ENCODE results near the gene RBPMS2.

The RBPMS2 gene

DNA sequence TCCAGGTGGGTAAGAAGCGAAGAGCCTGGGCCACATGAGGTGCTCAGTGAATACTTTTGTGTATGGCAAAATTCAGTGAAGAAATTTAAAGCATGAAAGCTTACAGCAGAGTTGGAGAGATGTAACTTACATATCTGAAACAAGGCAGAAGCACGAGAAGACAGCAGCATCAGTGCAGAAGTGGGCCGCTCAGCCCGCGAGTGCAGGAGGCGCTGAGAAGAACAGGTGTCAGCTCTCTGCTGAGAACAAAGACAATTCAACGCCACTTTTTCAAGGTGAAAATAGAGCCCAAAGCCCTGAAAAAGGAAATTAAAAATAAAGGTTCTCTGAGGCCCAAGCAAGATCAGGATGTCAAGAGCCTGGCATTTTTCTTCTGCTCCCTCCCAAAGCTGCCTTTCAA, 58.3 kb downstream of the RBPMS2 start:
- ATAC-seq, result no peak

- ATAC-seq, result no peak
Measured at GRCh38 chr15:64716452-64716851, 58.9 kb downstream of the RBPMS2 start.

DNA sequence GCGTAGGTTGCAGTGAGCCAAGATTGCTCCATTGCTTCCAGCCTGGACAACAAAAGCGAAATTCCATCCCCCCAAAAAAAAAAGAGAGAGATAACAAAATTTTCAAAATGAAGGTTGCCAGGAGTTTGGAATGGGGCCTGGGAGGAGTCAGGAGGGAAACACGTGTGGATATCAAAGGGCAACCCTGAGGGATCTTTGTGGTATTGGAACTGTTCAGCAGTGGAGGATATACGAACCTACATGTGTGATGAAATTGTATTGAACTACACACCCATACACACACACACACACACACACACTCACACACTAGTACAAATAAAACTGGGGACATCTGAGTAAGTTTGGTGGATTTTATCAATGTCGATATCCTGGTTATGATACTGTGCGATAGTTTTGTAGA, 61.8 kb downstream of the RBPMS2 start:
- no peak for ATAC-seq

- no peak for ATAC-seq
Measured at GRCh38 chr15:64712353-64712752, 63.0 kb downstream of the RBPMS2 start.

GRCh38 chr15:64710676-64711428, 64.5 kb downstream of the RBPMS2 start:
- no peak for ATAC-seq

DNA sequence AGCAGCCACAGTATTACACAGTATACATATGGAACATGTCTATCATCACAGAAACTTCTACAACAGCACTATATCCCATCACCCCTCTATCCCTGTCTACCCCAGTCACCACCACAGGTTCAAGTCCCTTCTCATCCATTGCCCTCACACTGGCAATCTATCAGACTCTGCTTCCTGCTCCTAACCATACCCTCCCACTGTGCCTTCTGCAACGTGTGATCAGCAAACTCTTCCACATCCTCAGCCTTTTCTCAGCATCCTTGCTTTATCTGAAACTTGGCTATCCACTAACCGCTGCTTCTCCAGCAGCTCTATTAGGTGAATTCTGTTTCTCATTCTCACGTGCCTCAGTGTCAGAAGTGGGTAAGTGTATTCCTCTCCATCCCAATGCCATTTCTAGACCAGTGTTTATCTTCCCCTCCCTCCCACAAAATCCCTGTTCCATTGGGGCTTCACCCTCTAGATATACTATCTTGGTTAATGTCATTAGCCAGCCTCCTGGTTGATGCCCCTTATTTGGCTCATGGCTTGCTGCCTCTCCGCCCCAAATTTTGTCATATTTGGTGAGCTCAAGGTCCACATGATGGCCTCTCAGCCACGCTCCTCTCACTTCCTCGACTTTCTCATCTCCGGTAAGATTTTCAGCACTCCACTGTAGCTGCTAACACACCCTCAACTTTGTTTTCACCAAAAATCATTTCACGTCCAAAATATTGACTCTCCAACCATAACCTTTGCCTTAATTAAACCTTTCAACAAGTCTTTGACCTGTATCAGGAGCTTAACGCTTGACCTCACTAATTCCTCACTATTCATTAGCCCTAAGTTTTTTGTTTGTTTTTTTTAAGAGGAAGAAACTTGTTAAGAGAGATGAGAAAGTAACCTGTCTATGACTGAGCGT, 69.1 kb downstream of the RBPMS2 start:
- ATAC-seq, result no peak

DNA sequence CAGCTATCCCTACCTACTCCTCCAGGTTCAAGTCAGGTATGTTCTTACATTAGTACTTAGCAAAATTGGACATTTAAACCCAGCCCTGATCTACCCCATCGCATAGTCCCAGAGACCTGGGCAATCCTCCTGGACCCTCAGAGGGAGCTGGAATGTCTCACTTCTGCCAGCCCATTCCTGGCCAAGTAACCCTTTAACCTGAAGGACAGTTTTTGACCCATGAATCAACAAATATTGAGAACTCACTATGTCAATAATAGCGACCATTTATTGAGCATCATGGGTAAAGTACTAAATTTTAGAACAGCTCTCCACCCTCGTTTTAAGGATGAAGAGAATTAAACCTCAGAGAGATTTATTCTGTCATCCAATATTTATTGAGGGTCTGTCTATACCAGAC, 70.4 kb downstream of the RBPMS2 start:
- no peak for ATAC-seq

DNA sequence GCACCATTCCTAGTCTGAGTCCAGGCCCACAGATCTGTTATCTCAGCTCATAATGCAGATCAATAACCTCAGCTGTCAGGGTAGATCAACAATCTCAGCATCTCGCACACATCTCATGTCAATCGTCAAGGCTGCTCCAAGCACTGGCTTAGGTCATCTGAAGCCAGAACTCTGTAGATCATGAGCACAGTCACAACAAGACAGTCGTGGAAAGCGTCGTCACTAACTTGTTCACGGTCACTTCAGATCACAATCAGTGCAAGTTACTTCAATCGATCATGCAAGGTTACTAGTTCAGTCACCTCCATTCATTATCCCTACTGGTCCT, 71.8 kb downstream of the RBPMS2 start:
- peak in 1 of 2 donors; percentile 1 for ATAC-seq

DNA sequence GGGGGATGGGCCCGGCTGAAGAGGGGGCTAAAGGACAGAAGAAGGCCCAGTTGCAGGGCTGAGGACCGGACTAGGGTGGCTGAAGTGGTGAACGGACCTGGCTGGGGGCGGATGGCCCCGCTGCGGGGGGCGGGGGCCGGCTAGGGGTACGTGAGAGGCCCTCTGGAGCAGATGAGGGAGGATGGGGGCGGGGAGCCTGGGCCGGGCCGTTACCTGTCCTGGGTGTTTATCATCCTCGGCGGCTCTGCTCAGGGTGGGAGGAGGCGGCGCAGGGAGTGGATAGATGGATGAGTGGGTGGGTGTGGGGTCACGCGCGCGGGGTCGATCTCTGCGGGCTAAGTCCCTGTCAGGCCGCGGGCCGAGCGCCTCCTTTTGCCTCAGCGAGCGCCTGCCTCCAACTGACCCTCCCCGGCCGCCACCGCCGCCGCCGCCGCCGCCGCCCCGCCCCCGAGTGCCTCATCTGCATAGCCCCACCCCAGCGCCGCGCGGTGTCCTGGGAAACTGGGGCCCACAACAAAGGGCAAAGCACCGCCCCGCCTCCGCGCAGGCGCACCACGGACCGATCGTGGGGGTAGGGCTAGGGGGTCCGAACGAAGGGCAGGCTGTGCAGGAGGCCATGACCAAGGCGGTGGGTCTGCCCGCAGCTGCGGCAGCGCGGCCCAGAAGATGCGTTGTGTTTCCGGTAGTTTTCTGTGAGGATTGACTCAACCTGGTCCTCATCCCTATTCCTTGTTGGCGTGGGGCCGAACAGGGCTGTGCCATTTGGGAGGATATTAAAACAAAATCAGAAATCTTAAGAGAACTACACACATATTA, 72.4 kb downstream of the RBPMS2 start:
- ATAC-seq, result peak; percentile 89 to 93

GRCh38 chr15:64701482-64702184, 73.8 kb downstream of the RBPMS2 start:
- ATAC-seq, result no peak

DNA sequence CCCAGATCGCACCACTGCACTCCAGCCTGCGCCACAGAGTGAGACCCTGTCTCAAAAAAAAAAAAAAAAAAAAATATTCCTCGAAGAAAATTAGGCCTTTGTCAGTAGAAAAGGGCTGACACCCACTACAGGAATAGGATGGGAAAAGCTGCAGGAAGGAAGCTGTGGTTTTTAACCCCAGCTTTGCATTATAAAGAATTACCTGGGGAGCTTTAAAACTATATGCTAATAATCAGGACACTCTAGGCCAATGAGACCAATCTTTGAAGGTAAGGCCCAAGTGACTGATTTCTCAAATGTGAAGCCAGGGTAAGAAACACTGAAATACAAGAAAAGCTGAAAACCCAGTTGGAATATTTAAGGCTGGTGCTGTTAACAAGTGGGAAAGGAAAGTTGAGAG, 74.3 kb downstream of the RBPMS2 start:
- no peak for ATAC-seq

DNA sequence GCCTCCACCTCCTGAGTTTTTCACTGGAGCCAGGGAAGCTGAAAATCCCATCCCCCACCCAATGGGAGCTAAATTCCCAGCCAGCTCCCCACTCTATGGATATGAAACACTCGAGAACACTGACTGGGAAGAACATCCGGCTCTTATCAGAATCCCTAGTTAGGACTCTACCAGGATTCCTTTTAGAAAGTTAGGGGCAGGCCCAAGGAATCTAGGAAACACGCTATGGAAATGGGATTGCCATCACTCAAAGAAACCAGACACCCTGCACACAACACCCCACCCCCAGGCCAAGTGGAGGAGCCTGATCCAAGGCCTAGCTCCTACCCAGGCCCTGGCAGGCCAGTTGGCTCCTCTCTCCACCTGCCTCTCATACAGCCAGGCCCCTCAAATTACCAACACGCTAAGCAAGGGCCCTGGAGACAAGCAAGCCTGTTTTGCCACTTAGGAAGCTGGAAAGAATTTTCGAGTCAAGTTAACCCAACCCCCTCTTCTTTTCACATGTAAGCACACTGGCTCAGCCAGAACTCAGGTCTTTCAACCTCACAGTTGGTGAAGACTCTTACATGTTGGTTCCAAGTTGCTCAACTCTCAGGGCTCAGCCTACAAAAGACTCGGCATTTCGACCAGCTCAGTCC, 75.5 kb downstream of the RBPMS2 start:
- no peak for ATAC-seq

DNA sequence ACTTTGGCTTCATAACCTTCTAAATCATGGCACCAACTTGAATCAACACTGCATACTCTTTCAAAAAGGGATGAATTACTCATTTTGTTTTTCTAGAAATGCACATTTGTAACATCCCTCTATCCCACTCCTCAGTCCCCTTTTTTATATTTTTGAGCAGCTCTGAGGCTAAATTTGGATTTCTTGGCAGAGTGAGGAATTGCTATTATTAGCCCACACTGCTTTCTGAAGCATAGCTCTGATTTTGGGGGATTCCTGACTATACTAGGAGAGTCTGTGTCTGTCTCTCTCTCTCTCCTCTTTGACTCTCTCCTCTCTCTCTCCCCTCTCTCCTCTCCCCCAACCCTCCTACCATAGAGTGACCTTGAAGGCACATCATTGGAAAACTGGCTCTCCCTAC, 76.6 kb downstream of the RBPMS2 start:
- ATAC-seq, result no peak

- peak; percentile 73 to 75 for ATAC-seq
Measured at GRCh38 chr15:64697911-64698369, 77.4 kb downstream of the RBPMS2 start.

DNA sequence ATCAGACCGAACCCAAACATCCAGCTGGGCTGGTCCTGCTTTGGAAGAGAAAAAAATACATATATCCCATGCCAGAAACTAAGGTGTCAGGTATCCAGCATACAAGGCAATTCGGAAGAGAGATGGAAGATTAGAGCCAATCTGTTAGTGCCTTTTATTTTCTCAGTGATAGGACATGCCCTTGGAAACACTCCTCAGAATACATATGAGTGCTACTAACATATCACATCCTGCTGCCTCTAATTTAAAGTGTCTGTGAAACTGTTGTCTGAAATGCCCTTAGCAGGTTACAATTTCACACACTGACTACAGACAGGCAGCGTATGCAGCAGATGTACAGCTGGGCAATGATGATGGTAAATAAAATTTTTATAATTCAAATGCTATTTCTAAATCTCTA, 78.9 kb downstream of the RBPMS2 start:
- ATAC-seq, result no peak

GRCh38 chr15:64695561-64695992, 79.8 kb downstream of the RBPMS2 start:
- no peak for ATAC-seq

GRCh38 chr15:64694816-64695215, 80.6 kb downstream of the RBPMS2 start:
- ATAC-seq, result no peak

DNA sequence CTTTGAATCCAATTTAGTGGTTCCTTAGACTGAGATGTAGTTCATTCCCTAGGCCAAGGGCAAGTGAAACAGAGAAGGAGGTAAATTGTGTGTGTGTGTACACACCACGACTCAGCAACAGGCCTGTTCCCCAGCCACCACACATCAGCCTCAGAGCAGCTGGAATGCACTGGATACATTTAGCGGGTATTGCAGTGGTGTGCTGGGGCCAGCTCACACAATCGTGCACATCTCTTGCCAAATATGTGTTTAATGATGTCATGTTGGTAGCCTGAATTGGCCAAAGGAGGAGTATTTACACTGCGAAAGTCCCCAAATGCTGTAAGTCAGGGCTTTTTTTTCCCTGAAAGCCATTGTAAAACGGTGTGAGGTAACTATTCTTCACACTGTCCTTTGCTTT, 82.3 kb downstream of the RBPMS2 start:
- no peak for ATAC-seq

GRCh38 chr15:64691896-64692565, 83.4 kb downstream of the RBPMS2 start:
- ATAC-seq, result no peak

- no peak for ATAC-seq
Measured at GRCh38 chr15:64690578-64691296, 84.7 kb downstream of the RBPMS2 start.

GRCh38 chr15:64690008-64690407, 85.4 kb downstream of the RBPMS2 start:
- ATAC-seq, result no peak

Data from activated CD4-positive, CD25-positive, alpha-beta regulatory T cell treated with anti-CD3 and anti-CD28 coated beads, Interleukin-2, amount 50 U/mL, for 24 hours (primary cell).